Measurements from ENCODE around the gene CDC25B. TPM values are rescaled to one million over a fixed set of nuclear protein-coding genes. Genes with fewer than 3 reads are reported as not detected.

CDC25B gene
- 10 to 100 TPM; 11.7 to 44.3 (median 25.6) TPM for total RNA-seq

GRCh38 chr20:3795511-3796468, at the start of gene CDC25B:
CDC25B (plus strand) TSS chr20:3796310; CDS start chr20:3796532, 222 bp downstream.
- TF ChIP-seq CTCF (IDR thresholded peaks at IDR 0.05): peak in 2 of 3 donors; percentile 2 to 48
- DNase-seq (ENCODE audit: low spot score): peak; percentile 88
- peak; percentile 92 for ATAC-seq (ENCODE audit: low FRiP score)

- no peak for DNase-seq (ENCODE audit: low spot score)
- no peak for TF ChIP-seq CTCF (IDR thresholded peaks at IDR 0.05)
- no peak for ATAC-seq (ENCODE audit: low FRiP score)
Observed at GRCh38 chr20:3747471-3747870, 48.6 kb upstream of the CDC25B start.

- DNase-seq (ENCODE audit: low spot score) (no peak), ATAC-seq (ENCODE audit: low FRiP score) (no peak)
- TF ChIP-seq CTCF (IDR thresholded peaks at IDR 0.05): no peak
Observed at GRCh38 chr20:3748073-3748472, 48.0 kb upstream of the CDC25B start.

GRCh38 chr20:3749087-3749688, 46.9 kb upstream of the CDC25B start:
- TF ChIP-seq CTCF (IDR thresholded peaks at IDR 0.05): no peak
- DNase-seq (ENCODE audit: low spot score) (no peak), ATAC-seq (ENCODE audit: low FRiP score) (no peak)

- peak in 1 of 3 donors; percentile 15 for TF ChIP-seq CTCF (IDR thresholded peaks at IDR 0.05)
- DNase-seq (ENCODE audit: low spot score) (no peak), ATAC-seq (ENCODE audit: low FRiP score) (peak; percentile 35)
Observed at GRCh38 chr20:3749689-3750531, 46.2 kb upstream of the CDC25B start.

- ATAC-seq (ENCODE audit: low FRiP score) (no peak), DNase-seq (ENCODE audit: low spot score) (no peak)
- TF ChIP-seq CTCF (IDR thresholded peaks at IDR 0.05): no peak
Observed at GRCh38 chr20:3751305-3751674, 44.8 kb upstream of the CDC25B start.

All from omental fat pad (tissue), 4 donors.